Stomach (tissue), 9 donors: ENCODE data around the gene TMEM200C. TPM values are rescaled to one million over a fixed set of nuclear protein-coding genes. Genes with fewer than 3 reads are reported as not detected.

ENCODE experiments used
- DNase-seq, 2 donors: peaks; one replicate each; pipeline versions ENCODE4 v3.0.0 to v3.0.0-alpha.2; 2013 to 2019
- H3K27ac ChIP-seq, 5 donors: fragments of 200-600 bp in 4 of 5; sonication (generic) in 4 of 5; one replicate each; pipeline ENCODE4 v1.5.1; 2013 to 2019; ENCODE audit warnings: mild to moderate bottlenecking in 1 of 5, moderate library complexity in 1 of 5
- H3K27me3 ChIP-seq, 3 donors: fragments of 200-600 bp; sonication (generic); one replicate each; pipeline ENCODE4 v1.5.1; 2017 to 2019; ENCODE audit warnings: mixed run types in 1 of 3
- H3K36me3 ChIP-seq, 4 donors: fragments of 200-600 bp; sonication (generic); 1 replicate in 3 of 4; 2 replicates in 1 of 4; pipeline ENCODE4 v1.5.1; 2016 to 2019
- H3K4me1 ChIP-seq, 4 donors: fragments of 200-600 bp; sonication (generic); one replicate each; pipeline ENCODE4 v1.5.1; 2016 to 2019
- H3K4me3 ChIP-seq, 4 donors: fragments of 200-600 bp; sonication (generic) in 3 of 4; one replicate each; pipeline ENCODE4 v1.5.1; 2016 to 2019; ENCODE audit warnings: mild to moderate bottlenecking in 1 of 4
- H3K9me3 ChIP-seq, 4 donors: fragments of 200-600 bp; sonication (generic); one replicate each; pipeline ENCODE4 v1.5.1; 2016 to 2019
- EP300 ChIP-seq: sonication (generic); formaldehyde crosslinking; IDR thresholded peaks from one replicate; pipeline ENCODE4 v1.6.1; 2017; ENCODE audit warnings: antibody characterized with exemption
- POLR2A ChIP-seq, 4 donors: fragments of 450-650 bp; IDR thresholded peaks; one replicate each; pipeline ENCODE4 v1.6.1; 2016; ENCODE audit warnings: antibody characterized with exemption in 4 of 4, control low read depth in 2 of 4, mild to moderate bottlenecking in 1 of 4, moderate library complexity in 1 of 4
- POLR2AphosphoS5 ChIP-seq, 3 donors: sonication (generic); formaldehyde crosslinking; IDR thresholded peaks; one replicate each; pipeline ENCODE4 v1.6.1; 2016; ENCODE audit warnings: antibody characterized with exemption in 3 of 3
- WGBS, 5 donors: extraction: QIAGEN DNeasy Blood & Tissue Kit in 3 of 5; methylation state at CpG; one replicate each; pipeline versions ENCODE4 v1.1.5 to v1.1.7; 2013 to 2018; 5-methylcytosine and 5-hydroxymethylcytosine counted together
- intact Hi-C: fragments of 100-400 bp; cut with DNase I; formaldehyde crosslinking; loops from one replicate; pipeline ENCODE4 v1.15.1; 2023; ENCODE audit warnings: low total_unique reads
- polyA plus RNA-seq, 3 donors: library from polyadenylated mRNA; stranded (reverse); fragments of 200-250 nt; gene quantifications; one replicate each; pipeline ENCODE4 v1.2.3, GENCODE V29; 2013
- small RNA-seq, 4 donors: library from RNA; depleted of rRNA; stranded (forward); fragments of <200 nt; gene quantifications; one replicate each; pipeline ENCODE3, GENCODE V24; 2016
- total RNA-seq, 5 donors: library from RNA; depleted of rRNA; stranded (reverse); fragments of >200 nt; gene quantifications; one replicate each; pipeline versions ENCODE4 v1.1.0 to v1.2.3, GENCODE V29; 2014 to 2016
- TF ChIP-seq, protein P1 (sequence below), 7 experiments: fragments of 450-650 bp in 4 of 7; fragments of 200-600 bp in 3 of 7; sonication (generic) in 3 of 7; IDR thresholded peaks; one replicate each; pipeline ENCODE4 v1.5.1; 2016 to 2019; ENCODE audit warnings: antibody characterized with exemption in 7 of 7, control low read depth in 2 of 7, mild to moderate bottlenecking in 1 of 7
- donor health status: healthy with polysubstance abuse.
- donor health status: Bipolar disorder and iron deficiency.
- donor health status: healthy.

The TMEM200C gene
- total and polyA plus RNA-seq, 8 donors: 0.03 to 0.37 (median 0.12) TPM; not detected in 5

- intact Hi-C loops: no loop called here
- H3K27ac ChIP-seq: no peak overlapping the region
- no peaks in the 10 kb centered on the region for H3K4me1 ChIP-seq
- TF ChIP-seq, protein P1, sequence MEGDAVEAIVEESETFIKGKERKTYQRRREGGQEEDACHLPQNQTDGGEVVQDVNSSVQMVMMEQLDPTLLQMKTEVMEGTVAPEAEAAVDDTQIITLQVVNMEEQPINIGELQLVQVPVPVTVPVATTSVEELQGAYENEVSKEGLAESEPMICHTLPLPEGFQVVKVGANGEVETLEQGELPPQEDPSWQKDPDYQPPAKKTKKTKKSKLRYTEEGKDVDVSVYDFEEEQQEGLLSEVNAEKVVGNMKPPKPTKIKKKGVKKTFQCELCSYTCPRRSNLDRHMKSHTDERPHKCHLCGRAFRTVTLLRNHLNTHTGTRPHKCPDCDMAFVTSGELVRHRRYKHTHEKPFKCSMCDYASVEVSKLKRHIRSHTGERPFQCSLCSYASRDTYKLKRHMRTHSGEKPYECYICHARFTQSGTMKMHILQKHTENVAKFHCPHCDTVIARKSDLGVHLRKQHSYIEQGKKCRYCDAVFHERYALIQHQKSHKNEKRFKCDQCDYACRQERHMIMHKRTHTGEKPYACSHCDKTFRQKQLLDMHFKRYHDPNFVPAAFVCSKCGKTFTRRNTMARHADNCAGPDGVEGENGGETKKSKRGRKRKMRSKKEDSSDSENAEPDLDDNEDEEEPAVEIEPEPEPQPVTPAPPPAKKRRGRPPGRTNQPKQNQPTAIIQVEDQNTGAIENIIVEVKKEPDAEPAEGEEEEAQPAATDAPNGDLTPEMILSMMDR (IDR thresholded peaks at IDR 0.05): no peak
- H3K36me3 ChIP-seq: no peaks in the 10 kb centered on the region
- no peaks in the 10 kb centered on the region for H3K9me3 ChIP-seq
- no peak for DNase-seq
- 38 to 54% (median 44%) methylated on average over 2 of the region's 2 CpGs for WGBS, 5 donors
- peaks cover 0 to 6% (median 0%) of the 10 kb centered on the region in 3 donors for H3K27me3 ChIP-seq
- H3K4me3 ChIP-seq: no peak overlapping the region
These were observed 53.8 kb downstream of the TMEM200C start for GRCh38 chr18:5841518-5841917.

GRCh38 chr18:5840547-5840946 lies 54.8 kb downstream of the TMEM200C start:
- no peak overlapping the region for H3K4me3 ChIP-seq
- peaks cover 0 to 6% (median 0%) of the 10 kb centered on the region in 3 donors for H3K27me3 ChIP-seq
- 47 to 82% (median 79%) methylated on average over 4 of the region's 4 CpGs for WGBS, 5 donors
- intact Hi-C loops: no loop called here
- no peaks in the 10 kb centered on the region for H3K9me3 ChIP-seq
- no peak overlapping the region for H3K27ac ChIP-seq
- no peak for TF ChIP-seq EP300
- no peak for TF ChIP-seq POLR2A (IDR thresholded peaks at IDR 0.05)
- no peak for TF ChIP-seq POLR2AphosphoS5 (IDR thresholded peaks at IDR 0.05)
- TF ChIP-seq, protein P1 (IDR thresholded peaks at IDR 0.05): no peak
- no peak for DNase-seq
- H3K36me3 ChIP-seq: no peaks in the 10 kb centered on the region
- no peaks in the 10 kb centered on the region for H3K4me1 ChIP-seq

DNA sequence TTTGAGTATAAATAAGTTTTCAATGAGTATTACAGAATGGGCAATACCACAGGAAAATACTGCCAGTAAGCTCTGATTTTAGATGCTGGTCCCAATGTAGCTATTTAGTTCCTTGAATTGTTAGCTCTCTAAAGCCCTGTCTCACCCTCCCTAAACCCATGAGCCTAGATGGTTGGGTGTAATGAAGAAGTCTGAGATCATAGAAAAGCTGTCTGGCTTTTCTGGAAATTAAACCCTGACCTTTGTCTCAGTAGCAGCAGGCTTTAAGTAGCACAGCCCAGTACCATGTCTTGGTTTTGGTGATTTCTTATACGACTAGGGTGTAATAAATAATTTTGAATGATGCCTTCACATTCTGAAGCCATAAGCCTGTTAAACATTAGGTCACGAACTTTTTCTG lies 55.3 kb downstream of the TMEM200C start:
- no peak overlapping the region for H3K27ac ChIP-seq
- intact Hi-C loops: no loop called here
- H3K27me3 ChIP-seq: peaks cover 0 to 6% (median 0%) of the 10 kb centered on the region in 3 donors
- H3K4me1 ChIP-seq: no peaks in the 10 kb centered on the region
- TF ChIP-seq POLR2A (IDR thresholded peaks at IDR 0.05): no peak
- TF ChIP-seq, protein P1 (IDR thresholded peaks at IDR 0.05): no peak
- TF ChIP-seq POLR2AphosphoS5 (IDR thresholded peaks at IDR 0.05): no peak
- TF ChIP-seq EP300: no peak
- DNase-seq: no peak
- H3K4me3 ChIP-seq: no peak overlapping the region
- 56 to 70% (median 68%) methylated on average over 2 of the region's 2 CpGs for WGBS, 5 donors
- H3K36me3 ChIP-seq: no peaks in the 10 kb centered on the region
- H3K9me3 ChIP-seq: no peaks in the 10 kb centered on the region

GRCh38 chr18:5839102-5839501 lies 56.2 kb downstream of the TMEM200C start:
- Histone ChIP-seq H3K4me3 (no peak overlapping the region), H3K27ac (no peak overlapping the region), H3K4me1 (no peaks in the 10 kb centered on the region), H3K36me3 (no peaks in the 10 kb centered on the region), H3K27me3 (peaks cover 0 to 6% (median 0%) of the 10 kb centered on the region in 3 donors), H3K9me3 (no peaks in the 10 kb centered on the region)
- 82 to 90% (median 90%) methylated on average over 8 of the region's 8 CpGs for WGBS, 5 donors
- TF ChIP-seq POLR2A (IDR thresholded peaks at IDR 0.05) (no peak), POLR2AphosphoS5 (IDR thresholded peaks at IDR 0.05) (no peak), EP300 (no peak)
- TF ChIP-seq, protein P1 (IDR thresholded peaks at IDR 0.05): no peak
- DNase-seq: no peak
- intact Hi-C loops: no loop called here

Small RNA genes within 50 kb of the gene (small RNA-seq; reads per million reads assigned to genes)
- gene MIR3976: 0 reads per million in 4 donors
